Kidney epithelial cell (primary cell): Measurements from ENCODE around the gene FMN1. TPM values are rescaled to one million over a fixed set of nuclear protein-coding genes. Genes with fewer than 3 reads are reported as not detected.

Experiments
- DNase-seq: peaks from one replicate; pipeline ENCODE4 v3.0.0-alpha.2; 2010; ENCODE audit warnings: low read depth
- H3K27me3 ChIP-seq: 2 replicates; pipeline ENCODE4 v1.6.0; 2011; ENCODE audit warnings: low read length; ENCODE audit not compliant: control insufficient read depth, insufficient read depth
- H3K36me3 ChIP-seq: 2 replicates; pipeline ENCODE4 v1.5.1; 2011; ENCODE audit warnings: low read length; ENCODE audit not compliant: control insufficient read depth, insufficient read depth
- H3K4me3 ChIP-seq: 2 replicates; pipeline ENCODE4 v1.5.1; 2011; ENCODE audit warnings: low read depth, mild to moderate bottlenecking, control low read depth, low read length
- CTCF ChIP-seq: IDR thresholded peaks from 2 replicates; pipeline ENCODE4 v1.5.1; 2011; ENCODE audit warnings: mild to moderate bottlenecking, moderate library complexity, low read length, control low read depth, inconsistent platforms; ENCODE audit not compliant: insufficient read depth, poor library complexity, severe bottlenecking
- total RNA-seq: library from RNA; depleted of rRNA; stranded (reverse); fragments of >200 nt; gene quantifications from 2 replicates; pipeline ENCODE4 v1.2.3, GENCODE V29; 2015

The FMN1 gene
- total RNA-seq, 1 donor from 2014 or later: 4.5 TPM

GRCh38 chr15:32904448-32904847 is 290.1 kb downstream of the FMN1 start:
- no peak overlapping the region for H3K4me3 ChIP-seq
- no peaks in the 10 kb centered on the region for H3K36me3 ChIP-seq
- no peak for DNase-seq
- no peak for TF ChIP-seq CTCF
- H3K27me3 ChIP-seq: no peaks in the 10 kb centered on the region

GRCh38 chr15:32903591-32904290 is 290.8 kb downstream of the FMN1 start:
- no peaks in the 10 kb centered on the region for H3K27me3 ChIP-seq
- no peak for TF ChIP-seq CTCF
- no peak for DNase-seq
- H3K36me3 ChIP-seq: no peaks in the 10 kb centered on the region
- H3K4me3 ChIP-seq: no peak overlapping the region

- Histone ChIP-seq H3K36me3 (no peaks in the 10 kb centered on the region), H3K4me3 (no peak overlapping the region), H3K27me3 (no peaks in the 10 kb centered on the region)
- no peak for DNase-seq
- no peak for TF ChIP-seq CTCF
Measured at GRCh38 chr15:32901995-32902394, 292.5 kb downstream of the FMN1 start.

GRCh38 chr15:32901192-32901591 is 293.3 kb downstream of the FMN1 start:
- Histone ChIP-seq H3K27me3 (no peaks in the 10 kb centered on the region), H3K4me3 (no peak overlapping the region), H3K36me3 (no peaks in the 10 kb centered on the region)
- no peak for DNase-seq
- no peak for TF ChIP-seq CTCF

GRCh38 chr15:32899126-32899596 is 295.4 kb downstream of the FMN1 start:
- Histone ChIP-seq H3K4me3 (no peak overlapping the region), H3K27me3 (no peaks in the 10 kb centered on the region), H3K36me3 (no peaks in the 10 kb centered on the region)
- no peak for TF ChIP-seq CTCF
- no peak for DNase-seq

- Histone ChIP-seq H3K36me3 (no peaks in the 10 kb centered on the region), H3K4me3 (no peak overlapping the region), H3K27me3 (no peaks in the 10 kb centered on the region)
- no peak for TF ChIP-seq CTCF
- DNase-seq: no peak
Measured at GRCh38 chr15:32898414-32898813, 296.1 kb downstream of the FMN1 start.
